Smooth muscle cell (in vitro differentiated cells): Measurements from ENCODE around the gene SIK2. TPM values are rescaled to one million over a fixed set of nuclear protein-coding genes. Genes with fewer than 3 reads are reported as not detected.
A peak's percentile ranks its signal among the peaks of the same experiment; 100 is the strongest.

Experiments
- DNase-seq: peaks from one replicate; lab custom pipeline; 2025; ENCODE audit not compliant: unreplicated experiment; lab: John Stamatoyannopoulos, UW
- H2AFZ ChIP-seq: fragments of 200-600 bp; sonication (generic); 2 replicates; pipeline ENCODE4 v1.6.0; 2016; ENCODE audit warnings: antibody characterized with exemption, low read depth, mild to moderate bottlenecking
- H3F3A ChIP-seq: fragments of 200-600 bp; sonication (generic); 2 replicates; pipeline ENCODE4 v1.6.0; 2017; ENCODE audit warnings: antibody characterized with exemption, low read depth
- H3K27ac ChIP-seq: fragments of 200-600 bp; sonication (generic); 2 replicates; pipeline ENCODE4 v1.5.1; 2016; ENCODE audit warnings: low read depth, mild to moderate bottlenecking
- H3K27me3 ChIP-seq: fragments of 200-600 bp; sonication (generic); 2 replicates; pipeline ENCODE4 v1.6.1; 2016; ENCODE audit warnings: low read depth, mild to moderate bottlenecking
- H3K36me3 ChIP-seq: fragments of 200-600 bp; sonication (generic); 2 replicates; pipeline ENCODE4 v1.5.1; 2016; ENCODE audit warnings: low read depth
- H3K4me1 ChIP-seq: fragments of 200-600 bp; sonication (generic); 2 replicates; pipeline ENCODE4 v1.5.1; 2016; ENCODE audit warnings: low read depth
- H3K4me2 ChIP-seq: fragments of 200-600 bp; sonication (generic); 2 replicates; pipeline ENCODE4 v1.6.0; 2016; ENCODE audit warnings: mild to moderate bottlenecking
- H3K4me3 ChIP-seq: fragments of 200-600 bp; sonication (generic); 2 replicates; pipeline ENCODE4 v1.5.1; 2016; ENCODE audit warnings: mild to moderate bottlenecking
- H3K79me2 ChIP-seq: fragments of 200-600 bp; sonication (generic); 2 replicates; pipeline ENCODE4 v1.6.0; 2016; ENCODE audit warnings: low read depth, mild to moderate bottlenecking
- H3K9ac ChIP-seq: fragments of 200-600 bp; sonication (generic); 2 replicates; pipeline ENCODE4 v1.6.0; 2016; ENCODE audit warnings: low read depth
- H3K9me3 ChIP-seq: fragments of 200-600 bp; sonication (generic); replicated peaks from 2 replicates; pipeline ENCODE4 v1.5.1; 2016; ENCODE audit warnings: low read depth
- H4K20me1 ChIP-seq: fragments of 200-600 bp; sonication (generic); 2 replicates; pipeline ENCODE4 v1.6.0; 2016; ENCODE audit warnings: low read depth
- WGBS: methylation state at CpG from one replicate; pipeline ENCODE4 v1.1.7; 2016; ENCODE audit warnings: low lambda C conversion rate; 5-methylcytosine and 5-hydroxymethylcytosine counted together
- polyA plus RNA-seq: library from polyadenylated mRNA; unstranded; fragments of >200 nt; fragmentation: Nextera tagmentation; extraction: Ambion mirVana; gene quantifications from 2 replicates; pipeline ENCODE4 v1.2.1, GENCODE V29; 2016
- total RNA-seq: library from RNA; depleted of rRNA; stranded (reverse); fragments of >200 nt; gene quantifications from 2 replicates; pipeline ENCODE4 v1.2.3, GENCODE V29; 2014
- TF ChIP-seq, protein P1 (sequence below): fragments of 200-600 bp; sonication (generic); IDR thresholded peaks from 2 replicates; pipeline ENCODE4 v1.5.1; 2017; ENCODE audit warnings: borderline replicate concordance, mild to moderate bottlenecking, antibody characterized with exemption; ENCODE audit not compliant: insufficient read depth, poor library complexity, severe bottlenecking

Gene SIK2
- total and polyA plus RNA-seq, 2 experiments from 2014 or later = 1.9 to 14.1 TPM

DNA sequence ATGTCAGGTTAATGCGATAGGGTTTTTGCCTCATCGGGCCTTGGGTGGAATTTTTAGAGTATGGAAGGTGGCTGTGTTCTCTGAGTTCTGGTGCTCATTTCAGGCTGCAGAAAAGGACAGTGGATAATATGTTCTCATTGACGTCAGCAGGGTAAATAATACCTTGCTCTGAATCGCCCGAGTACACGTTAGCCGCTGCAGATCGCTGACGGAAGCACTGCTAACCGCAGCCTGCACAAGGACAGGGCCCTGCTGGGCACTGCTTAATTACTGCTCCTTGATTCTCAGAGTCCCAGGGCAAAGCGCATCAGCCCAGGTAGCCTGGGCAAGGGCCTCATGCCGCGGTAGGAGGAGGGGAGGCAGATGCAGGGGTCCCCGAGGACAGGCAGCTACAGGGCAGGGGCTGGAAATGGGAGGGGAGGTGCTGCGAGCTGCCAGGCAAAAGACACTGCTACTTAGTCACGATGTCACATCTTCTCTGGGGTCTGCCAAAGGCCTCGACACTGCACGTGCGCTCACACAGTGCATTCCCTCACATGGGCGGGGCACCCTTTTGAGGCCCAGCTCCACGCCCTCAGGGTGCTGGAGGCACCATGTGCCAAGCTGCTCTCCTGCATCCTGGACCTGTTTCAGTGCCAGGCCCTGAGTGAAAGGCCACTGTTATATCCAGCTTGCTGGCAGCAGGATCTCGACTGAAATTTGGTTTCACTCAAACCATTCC, 128.8 kb downstream of the SIK2 start:
- no peak overlapping the region for H3K4me3 ChIP-seq
- no peak overlapping the region for H3K4me2 ChIP-seq
- no peaks in the 10 kb centered on the region for H4K20me1 ChIP-seq
- no peaks in the 10 kb centered on the region for H3K27me3 ChIP-seq
- 95% methylated on average over 22 of the region's 22 CpGs for WGBS
- H3K79me2 ChIP-seq = no peaks in the 10 kb centered on the region
- H3K4me1 ChIP-seq = peaks cover 12% of the 10 kb centered on the region
- no peaks in the 10 kb centered on the region for H3K36me3 ChIP-seq
- no peak overlapping the region for H3K27ac ChIP-seq
- no peak for DNase-seq
- TF ChIP-seq, protein P1, sequence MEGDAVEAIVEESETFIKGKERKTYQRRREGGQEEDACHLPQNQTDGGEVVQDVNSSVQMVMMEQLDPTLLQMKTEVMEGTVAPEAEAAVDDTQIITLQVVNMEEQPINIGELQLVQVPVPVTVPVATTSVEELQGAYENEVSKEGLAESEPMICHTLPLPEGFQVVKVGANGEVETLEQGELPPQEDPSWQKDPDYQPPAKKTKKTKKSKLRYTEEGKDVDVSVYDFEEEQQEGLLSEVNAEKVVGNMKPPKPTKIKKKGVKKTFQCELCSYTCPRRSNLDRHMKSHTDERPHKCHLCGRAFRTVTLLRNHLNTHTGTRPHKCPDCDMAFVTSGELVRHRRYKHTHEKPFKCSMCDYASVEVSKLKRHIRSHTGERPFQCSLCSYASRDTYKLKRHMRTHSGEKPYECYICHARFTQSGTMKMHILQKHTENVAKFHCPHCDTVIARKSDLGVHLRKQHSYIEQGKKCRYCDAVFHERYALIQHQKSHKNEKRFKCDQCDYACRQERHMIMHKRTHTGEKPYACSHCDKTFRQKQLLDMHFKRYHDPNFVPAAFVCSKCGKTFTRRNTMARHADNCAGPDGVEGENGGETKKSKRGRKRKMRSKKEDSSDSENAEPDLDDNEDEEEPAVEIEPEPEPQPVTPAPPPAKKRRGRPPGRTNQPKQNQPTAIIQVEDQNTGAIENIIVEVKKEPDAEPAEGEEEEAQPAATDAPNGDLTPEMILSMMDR = no peak
- H2AFZ ChIP-seq = no peak overlapping the region
- H3F3A ChIP-seq = peaks cover 3% of the 10 kb centered on the region
- H3K9ac ChIP-seq = no peak overlapping the region
- H3K9me3 ChIP-seq = no peaks in the 10 kb centered on the region

DNA sequence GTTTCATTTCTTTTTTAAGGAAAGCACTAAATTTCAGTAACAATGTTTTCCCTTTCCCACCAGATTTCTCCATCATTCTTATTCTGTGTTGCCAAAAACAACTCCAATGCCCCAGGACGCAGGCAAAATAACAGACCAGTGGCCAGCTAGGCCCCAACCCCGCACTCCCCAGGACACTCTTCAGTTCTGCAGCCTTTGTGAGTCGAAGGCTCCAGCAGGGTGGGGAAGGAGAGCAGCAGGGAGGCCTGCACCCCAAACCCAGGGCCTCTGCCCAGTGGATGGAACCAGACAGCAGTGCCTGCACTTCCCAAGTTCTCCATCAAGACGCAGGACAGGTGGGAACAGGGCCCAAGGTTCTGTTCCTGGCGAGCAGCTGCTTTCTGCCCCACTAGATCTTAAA, 129.6 kb downstream of the SIK2 start:
- H3K4me2 ChIP-seq = no peak overlapping the region
- no peaks in the 10 kb centered on the region for H3K36me3 ChIP-seq
- DNase-seq = no peak
- H3K27ac ChIP-seq = peak overlapping the region; percentile 95
- peaks cover 3% of the 10 kb centered on the region for H3F3A ChIP-seq
- H4K20me1 ChIP-seq = no peaks in the 10 kb centered on the region
- H3K4me3 ChIP-seq = no peak overlapping the region
- no peak overlapping the region for H3K9ac ChIP-seq
- H3K4me1 ChIP-seq = peaks cover 13% of the 10 kb centered on the region
- WGBS = 95% methylated on average over 5 of the region's 5 CpGs
- H3K9me3 ChIP-seq = no peaks in the 10 kb centered on the region
- TF ChIP-seq, protein P1 = no peak
- no peaks in the 10 kb centered on the region for H3K79me2 ChIP-seq
- H3K27me3 ChIP-seq = no peaks in the 10 kb centered on the region
- H2AFZ ChIP-seq = no peak overlapping the region

DNA sequence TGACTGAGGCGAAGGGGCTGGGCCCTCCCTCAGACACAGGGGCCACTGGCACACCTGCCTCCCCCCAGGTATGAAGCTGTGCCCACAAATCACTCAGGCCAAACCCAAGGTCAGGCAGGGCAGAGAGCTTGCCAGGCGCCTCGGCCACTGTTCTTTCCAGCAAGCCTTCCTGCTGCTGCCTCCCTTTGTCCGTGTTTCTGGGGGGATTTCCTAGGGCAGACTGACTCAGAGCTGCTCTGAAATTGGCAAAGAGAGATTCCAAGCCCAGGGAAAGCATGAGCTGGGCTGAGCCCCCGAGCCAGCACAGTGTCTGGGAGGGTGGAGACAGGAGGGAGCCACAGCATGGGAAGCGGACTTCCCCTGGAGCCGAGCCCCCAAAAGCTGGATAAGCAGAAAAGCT, 130.8 kb downstream of the SIK2 start:
- Histone ChIP-seq H3K36me3 (no peaks in the 10 kb centered on the region), H3K79me2 (no peaks in the 10 kb centered on the region), H3K9me3 (no peaks in the 10 kb centered on the region), H3K4me2 (peak overlapping the region; percentile 60), H3F3A (peaks cover 3% of the 10 kb centered on the region), H4K20me1 (no peaks in the 10 kb centered on the region), H3K4me3 (no peak overlapping the region), H2AFZ (no peak overlapping the region), H3K4me1 (peaks cover 13% of the 10 kb centered on the region), H3K27me3 (no peaks in the 10 kb centered on the region), H3K27ac (peak overlapping the region; percentile 95), H3K9ac (peak overlapping the region; percentile 83)
- DNase-seq = peak; percentile 26
- TF ChIP-seq, protein P1 = no peak
- 30% methylated on average over 7 of the region's 7 CpGs for WGBS

DNA sequence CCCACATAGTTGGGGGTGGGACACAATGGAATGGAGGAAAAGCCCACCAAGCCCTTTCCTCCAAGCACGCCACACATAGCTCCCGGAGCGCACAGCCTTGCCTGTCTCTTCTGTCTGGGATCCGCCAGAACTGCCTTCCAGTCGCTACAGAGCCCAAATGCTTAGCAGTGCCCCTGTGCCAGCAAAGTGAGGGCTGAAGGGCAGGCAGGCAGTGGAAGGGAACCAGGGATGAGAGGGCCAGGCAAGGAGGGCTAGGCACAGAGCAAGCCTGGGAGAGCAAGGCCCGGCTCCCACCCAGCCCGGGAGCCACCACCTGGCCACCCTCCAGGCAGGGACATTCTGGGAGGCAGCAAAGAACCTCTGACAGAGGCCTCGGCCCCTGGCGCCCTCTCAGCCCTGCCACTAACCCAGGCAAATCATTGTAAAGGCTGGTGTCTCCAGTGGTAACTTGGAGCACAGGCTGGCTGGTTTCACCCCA, 131.4 kb downstream of the SIK2 start:
- H2AFZ ChIP-seq = no peak overlapping the region
- peaks cover 7% of the 10 kb centered on the region for H3F3A ChIP-seq
- H3K27me3 ChIP-seq = no peaks in the 10 kb centered on the region
- DNase-seq = no peak
- TF ChIP-seq, protein P1 = no peak
- H3K4me1 ChIP-seq = peaks cover 13% of the 10 kb centered on the region
- no peaks in the 10 kb centered on the region for H3K36me3 ChIP-seq
- no peak overlapping the region for H3K4me3 ChIP-seq
- H3K27ac ChIP-seq = peak overlapping the region; percentile 95
- peak overlapping the region; percentile 46 for H3K4me2 ChIP-seq
- H3K9ac ChIP-seq = peak overlapping the region; percentile 75
- WGBS = 89% methylated on average over 9 of the region's 9 CpGs
- H3K79me2 ChIP-seq = no peaks in the 10 kb centered on the region
- no peaks in the 10 kb centered on the region for H4K20me1 ChIP-seq
- H3K9me3 ChIP-seq = no peaks in the 10 kb centered on the region
